B cell (primary cell): ENCODE measurements around the gene KRIT1.

Source experiments
- EZH2 ChIP-seq: IDR thresholded peaks from 2 replicates; pipeline ENCODE4 v1.6.1; 2012; ENCODE audit warnings: borderline replicate concordance, low read depth, mild to moderate bottlenecking, moderate library complexity, low read length; ENCODE audit not compliant: insufficient read depth, poor library complexity, severe bottlenecking
- TF ChIP-seq, protein P1 (sequence below): fragments of 200-600 bp; IDR thresholded peaks from one replicate; pipeline ENCODE4 v1.8.0; 2022; ENCODE audit warnings: antibody characterized with exemption, mild to moderate bottlenecking

DNA sequence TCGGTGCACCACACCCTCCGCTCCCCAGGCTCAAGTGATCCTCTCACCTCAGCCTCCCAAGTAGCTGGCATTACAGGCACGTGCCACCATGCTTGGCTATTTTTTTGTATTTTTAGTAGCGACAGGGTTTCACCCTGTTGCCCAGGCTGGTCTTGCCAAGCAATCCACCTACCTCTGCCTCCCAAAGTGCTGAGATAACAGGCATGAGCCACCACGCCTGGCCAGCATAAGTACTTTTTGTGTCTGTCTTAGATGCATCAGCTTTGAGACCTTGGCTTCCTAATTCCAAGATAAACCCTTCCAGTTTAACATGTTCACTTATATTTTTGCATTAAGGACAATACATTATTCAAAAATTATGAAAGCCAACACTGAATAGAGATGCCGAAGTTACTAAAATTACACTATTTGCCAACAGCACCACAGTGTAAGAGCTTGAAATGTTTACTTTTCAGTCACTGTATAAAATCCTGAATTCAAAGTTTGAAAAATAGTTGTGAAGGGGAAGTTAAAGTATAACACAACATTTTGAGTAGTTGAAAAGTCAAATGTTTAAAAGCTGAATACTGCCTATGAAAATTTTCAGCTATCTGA, 36.6 kb upstream of the KRIT1 start:
- TF ChIP-seq, protein P1, sequence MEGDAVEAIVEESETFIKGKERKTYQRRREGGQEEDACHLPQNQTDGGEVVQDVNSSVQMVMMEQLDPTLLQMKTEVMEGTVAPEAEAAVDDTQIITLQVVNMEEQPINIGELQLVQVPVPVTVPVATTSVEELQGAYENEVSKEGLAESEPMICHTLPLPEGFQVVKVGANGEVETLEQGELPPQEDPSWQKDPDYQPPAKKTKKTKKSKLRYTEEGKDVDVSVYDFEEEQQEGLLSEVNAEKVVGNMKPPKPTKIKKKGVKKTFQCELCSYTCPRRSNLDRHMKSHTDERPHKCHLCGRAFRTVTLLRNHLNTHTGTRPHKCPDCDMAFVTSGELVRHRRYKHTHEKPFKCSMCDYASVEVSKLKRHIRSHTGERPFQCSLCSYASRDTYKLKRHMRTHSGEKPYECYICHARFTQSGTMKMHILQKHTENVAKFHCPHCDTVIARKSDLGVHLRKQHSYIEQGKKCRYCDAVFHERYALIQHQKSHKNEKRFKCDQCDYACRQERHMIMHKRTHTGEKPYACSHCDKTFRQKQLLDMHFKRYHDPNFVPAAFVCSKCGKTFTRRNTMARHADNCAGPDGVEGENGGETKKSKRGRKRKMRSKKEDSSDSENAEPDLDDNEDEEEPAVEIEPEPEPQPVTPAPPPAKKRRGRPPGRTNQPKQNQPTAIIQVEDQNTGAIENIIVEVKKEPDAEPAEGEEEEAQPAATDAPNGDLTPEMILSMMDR: no peak
- no peak for TF ChIP-seq EZH2
